Heart left ventricle (tissue), 13 donors: ENCODE results near the gene GLG1.

Experiments used
- CTCF ChIP-seq, 12 donors: fragments of 200-600 bp; sonication (generic) in 4 of 12; IDR thresholded peaks; one replicate each; pipeline versions ENCODE4 v1.5.0 to v1.8.0; 2018 to 2022; ENCODE audit warnings: antibody characterized with exemption in 12 of 12, mild to moderate bottlenecking in 5 of 12
- POLR2A ChIP-seq, 2 donors: fragments of 450-650 bp; IDR thresholded peaks; one replicate each; pipeline ENCODE4 v1.6.1; 2017; ENCODE audit warnings: antibody characterized with exemption in 2 of 2, mild to moderate bottlenecking in 2 of 2, moderate library complexity in 2 of 2
- donor health status: ischemic (EF 13 %, LVEDD 7.1; RV severe dilation, severe dysfunction).
- donor health status: DM: no; HTN: yes; CAD: no.
- donor health status: DM: no; HTN: no; CAD: no.
- donor health status: ischemic (EF 25% LVEDD 6.9; RV normal size, moderate dysfunction).
- donor health status: ischemic (EF 25% LVEDD 5.7; RV mildly dilated, moderate dysfunction).
- donor health status: ischemic (EF 35%, LVEDD 5.7; RV mildly dilated, moderate dysfunction).
- donor health status: nonischemic (EF 11% LVEDD 7.7; RV severe dilation, severe dysfunction).
- donor health status: DM: yes; HTN: yes; CAD: no.
- donor health status: PGD.
- donor health status: ischemic (EF 29% LVEDD 5.4; RV normal size, mild dysfunction).
- donor health status: nonischemic (EF 23%, LVEDD 6.1; RV moderate dilation, normal function).

GRCh38 chr16:74586948-74587347 is 20.0 kb downstream of the GLG1 start:
- TF ChIP-seq CTCF (IDR thresholded peaks at IDR 0.05) (no peak), POLR2A (IDR thresholded peaks at IDR 0.05) (no peak)
